CD4-positive, alpha-beta memory T cell (primary cell): ENCODE measurements around the gene RASSF5. TPM values are rescaled to one million over a fixed set of nuclear protein-coding genes. Genes with fewer than 3 reads are reported as not detected.

ENCODE experiments used
- CTCF ChIA-PET: fragments of 350-600 bp; sonication (Branson Sonifier 250); formaldehyde crosslinking; loops from one replicate; lab custom pipeline; 2021; ENCODE audit warnings: inconsistent platforms; ENCODE audit not compliant: partially characterized antibody; lab: Charles Lee
- POLR2A ChIA-PET: fragments of 350-600 bp; sonication (Branson Sonifier 250); formaldehyde crosslinking; loops from one replicate; lab custom pipeline; 2021; ENCODE audit not compliant: partially characterized antibody; lab: Charles Lee
- DNase-seq, 5 donors: peaks; one replicate each; pipeline versions ENCODE4 v3.0.0 to v3.0.0-alpha.2; 2020 to 2022; ENCODE audit warnings: mixed read lengths in 1 of 5
- H3K27ac ChIP-seq: one replicate; pipeline ENCODE4 v1.7.0; 2013; ENCODE audit warnings: low read depth, low read length
- H3K27me3 ChIP-seq: 2 replicates; pipeline ENCODE4 v1.7.0; 2013; ENCODE audit warnings: mild to moderate bottlenecking, low read length, moderate library complexity; ENCODE audit not compliant: insufficient read depth
- H3K36me3 ChIP-seq: 2 replicates; pipeline ENCODE4 v1.7.0; 2013; ENCODE audit warnings: mild to moderate bottlenecking, low read length, moderate library complexity; ENCODE audit not compliant: insufficient read depth
- H3K4me1 ChIP-seq: 2 replicates; pipeline ENCODE4 v1.7.0; 2013; ENCODE audit warnings: mild to moderate bottlenecking, low read length, moderate library complexity; ENCODE audit not compliant: insufficient read depth
- H3K4me3 ChIP-seq, 2 donors: one replicate each; pipeline ENCODE4 v1.7.0; 2013; ENCODE audit warnings: low read length in 2 of 2, mild to moderate bottlenecking in 1 of 2
- H3K9me3 ChIP-seq, 2 donors: one replicate each; pipeline ENCODE4 v1.7.0; 2013; ENCODE audit warnings: low read length in 2 of 2, control low read depth in 1 of 2; ENCODE audit not compliant: control insufficient read depth in 1 of 2
- H3K27ac Mint-ChIP-seq, 7 donors: one replicate each; pipeline ENCODE4 v1.8.0; 2020 to 2021; ENCODE audit warnings: mixed read lengths in 7 of 7, mild to moderate bottlenecking in 6 of 7, inconsistent platforms in 3 of 7, moderate library complexity in 3 of 7
- H3K27me3 Mint-ChIP-seq, 2 donors: one replicate each; pipeline ENCODE4 v1.8.0; 2020 to 2021; ENCODE audit warnings: mixed read lengths in 2 of 2
- H3K36me3 Mint-ChIP-seq, 2 donors: one replicate each; pipeline ENCODE4 v1.8.0; 2020 to 2021; ENCODE audit warnings: mixed read lengths in 2 of 2, inconsistent platforms in 1 of 2, mild to moderate bottlenecking in 1 of 2
- H3K4me1 Mint-ChIP-seq, 4 donors: one replicate each; pipeline ENCODE4 v1.8.0; 2020 to 2021; ENCODE audit warnings: mixed read lengths in 4 of 4, mild to moderate bottlenecking in 1 of 4
- H3K4me3 Mint-ChIP-seq, 8 donors: one replicate each; pipeline ENCODE4 v1.8.0; 2020 to 2021; ENCODE audit warnings: mixed read lengths in 8 of 8, mild to moderate bottlenecking in 7 of 8, moderate library complexity in 6 of 8, inconsistent platforms in 3 of 8
- H3K9me3 Mint-ChIP-seq, 8 donors: one replicate each; pipeline ENCODE4 v1.8.0; 2020 to 2021; ENCODE audit warnings: mixed read lengths in 8 of 8, mild to moderate bottlenecking in 5 of 8, inconsistent platforms in 3 of 8, moderate library complexity in 1 of 8
- intact Hi-C: fragments of 100-400 bp; cut with micrococcal nuclease; formaldehyde crosslinking; loops from one replicate; pipeline ENCODE4 v1.15.1; 2023
- polyA plus RNA-seq, 2 donors: library from polyadenylated mRNA; unstranded; fragments of 300-500 nt; fragmentation: Illumina TruSeq; gene quantifications; one replicate each; pipeline ENCODE4 v1.2.3, GENCODE V29; 2021
- total RNA-seq, 2 experiments: library from RNA; stranded (reverse); gene quantifications; one replicate each; pipeline ENCODE4 v1.2.3, GENCODE V29; 2021

RASSF5 gene
- total and polyA plus RNA-seq, 4 experiments from 2014 or later, result 186 to 298 (median 220) TPM

DNA sequence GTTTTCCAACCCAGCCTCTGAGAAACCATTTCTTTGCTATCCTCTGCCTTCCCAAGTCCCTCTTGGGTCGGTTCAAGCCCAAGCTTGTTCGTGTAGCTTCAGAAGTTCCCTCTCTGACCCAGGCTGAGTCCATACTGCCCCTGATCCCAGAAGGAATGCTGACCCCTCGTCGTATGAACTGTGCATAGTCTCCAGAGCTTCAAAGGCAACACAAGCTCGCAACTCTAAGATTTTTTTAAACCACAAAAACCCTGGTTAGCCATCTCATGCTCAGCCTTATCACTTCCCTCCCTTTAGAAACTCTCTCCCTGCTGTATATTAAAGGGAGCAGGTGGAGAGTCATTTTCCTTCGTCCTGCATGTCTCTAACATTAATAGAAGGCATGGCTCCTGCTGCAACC lies 81.2 kb downstream of the RASSF5 start:
- H3K9me3 ChIP-seq, result no peaks in the 10 kb centered on the region
- H3K4me3 Mint-ChIP-seq, result no peak overlapping the region
- peak overlapping the region; percentile 53 to 94 (median 85) for H3K27ac Mint-ChIP-seq
- no peak overlapping the region for H3K4me3 ChIP-seq
- no peaks in the 10 kb centered on the region for H3K27me3 Mint-ChIP-seq
- peaks cover 48% of the 10 kb centered on the region for H3K4me1 ChIP-seq
- no peaks in the 10 kb centered on the region for H3K9me3 Mint-ChIP-seq
- intact Hi-C loops, result no loop called here
- peaks cover 30 to 67% (median 37%) of the 10 kb centered on the region in 4 donors for H3K4me1 Mint-ChIP-seq
- DNase-seq, result no peak
- no peaks in the 10 kb centered on the region for H3K27me3 ChIP-seq
- peaks cover 81% of the 10 kb centered on the region for H3K36me3 ChIP-seq
- ChIA-PET POLR2A (interaction anchor here (1.1 to 19.2 kb wide), 2 partner anchors 10 to 28 kb away, joined by 5 to 786 read pairs; no protein-coding TSS in a partner anchor), CTCF (interaction anchor here (1.4 to 18.9 kb wide), 5 partner anchors 9 to 99 kb away, joined by 3 to 550 read pairs (median 226); no protein-coding TSS in a partner anchor)
- peak overlapping the region; percentile 23 for H3K27ac ChIP-seq
- H3K36me3 Mint-ChIP-seq, result peaks cover 45 to 89% of the 10 kb centered on the region in 2 donors

DNA sequence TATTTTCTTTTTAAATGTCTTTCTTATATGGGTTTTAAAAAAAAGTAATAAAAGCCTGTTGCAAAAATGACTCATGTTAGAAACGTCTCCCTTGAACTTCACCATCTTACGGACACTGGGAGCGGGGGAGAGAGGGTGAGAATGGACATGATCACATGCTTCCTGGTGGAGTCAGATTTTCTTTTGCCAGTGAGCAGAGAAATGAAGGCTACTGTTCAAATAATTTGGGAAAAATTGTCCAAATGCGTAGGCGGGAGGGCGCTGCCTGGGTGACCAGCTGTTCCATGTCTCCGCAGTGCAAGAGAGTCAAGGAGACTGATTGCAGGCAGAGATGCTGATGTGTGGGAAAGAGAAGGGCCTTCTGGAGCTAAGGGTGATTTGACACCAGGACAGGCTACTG lies 81.9 kb downstream of the RASSF5 start:
- H3K4me1 Mint-ChIP-seq, result peaks cover 27 to 62% (median 32%) of the 10 kb centered on the region in 4 donors
- H3K4me1 ChIP-seq, result peaks cover 40% of the 10 kb centered on the region
- H3K4me3 Mint-ChIP-seq, result peak overlapping the region in 3 of 8 donors; percentile 12 to 39 (median 36)

DNA sequence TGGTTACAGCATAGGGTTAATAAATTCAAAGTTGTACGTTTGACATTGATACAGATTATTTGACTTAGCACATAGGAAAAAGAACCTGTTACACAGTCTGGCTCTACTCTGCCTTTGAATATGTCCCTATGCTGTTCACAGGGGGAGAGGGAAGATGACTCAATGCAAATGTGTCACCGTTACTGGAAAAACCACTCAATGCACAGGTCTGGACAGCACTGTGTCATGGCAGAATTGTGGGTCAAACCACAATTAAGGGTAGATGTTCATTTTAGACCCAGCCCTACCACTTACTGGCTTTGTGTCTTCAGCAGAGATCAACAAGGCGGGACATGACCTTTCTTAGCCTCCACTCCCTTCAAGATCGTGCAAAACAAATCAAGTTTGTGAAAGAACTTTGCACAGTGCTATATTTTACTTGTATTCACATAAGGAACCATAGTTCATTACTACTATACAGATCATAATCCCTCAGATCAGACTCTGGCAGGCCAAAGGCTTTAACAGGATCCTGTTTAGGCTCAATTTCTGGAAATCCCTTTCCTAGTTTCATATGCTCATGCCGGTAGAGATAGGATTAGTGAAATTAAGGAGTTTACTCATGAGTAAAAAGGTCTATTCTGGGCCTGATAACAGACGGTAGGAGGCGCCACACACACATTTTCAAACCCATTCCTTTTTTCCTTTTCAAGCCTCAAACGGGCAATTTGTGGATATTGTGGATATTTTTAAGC lies 82.9 kb downstream of the RASSF5 start:
- H3K36me3 Mint-ChIP-seq, result peaks cover 42 to 85% of the 10 kb centered on the region in 2 donors
- H3K27ac Mint-ChIP-seq, result peak overlapping the region; percentile 73 to 94 (median 87)
- Histone ChIP-seq H3K4me3 (no peak overlapping the region), H3K27me3 (no peaks in the 10 kb centered on the region), H3K27ac (peak overlapping the region; percentile 44), H3K4me1 (peaks cover 35% of the 10 kb centered on the region), H3K9me3 (no peaks in the 10 kb centered on the region), H3K36me3 (peaks cover 79% of the 10 kb centered on the region)
- DNase-seq, result peak; percentile 52 to 87 (median 62)
- ChIA-PET CTCF (interaction anchor here (1.1 to 18.9 kb wide), 10 partner anchors 10 to 111 kb away, joined by 3 to 550 read pairs (median 12); no protein-coding TSS in a partner anchor), POLR2A (interaction anchor here (19.2 kb wide), 1 partner anchor 30 kb away, joined by 786 read pairs; no protein-coding TSS in a partner anchor)
- peak overlapping the region in 6 of 8 donors; percentile 0 to 66 (median 30) for H3K4me3 Mint-ChIP-seq
- no peaks in the 10 kb centered on the region for H3K27me3 Mint-ChIP-seq
- intact Hi-C loops, result loop anchor here (1.0 kb wide), 1 partner anchor 100 kb away; no protein-coding TSS in a partner anchor
- H3K9me3 Mint-ChIP-seq, result no peaks in the 10 kb centered on the region
- H3K4me1 Mint-ChIP-seq, result peaks cover 28 to 57% (median 33%) of the 10 kb centered on the region in 4 donors

More for the DNA sequence above, 81.9 kb downstream of the RASSF5 start:
- H3K9me3 ChIP-seq, result no peaks in the 10 kb centered on the region
- H3K36me3 Mint-ChIP-seq, result peaks cover 45 to 86% of the 10 kb centered on the region in 2 donors
- H3K27me3 ChIP-seq, result no peaks in the 10 kb centered on the region
- peak overlapping the region; percentile 71 to 94 (median 90) for H3K27ac Mint-ChIP-seq
- no peaks in the 10 kb centered on the region for H3K9me3 Mint-ChIP-seq
- no peak for DNase-seq
- H3K4me3 ChIP-seq, result no peak overlapping the region
- intact Hi-C loops, result no loop called here
- POLR2A ChIA-PET, result interaction anchor here (0.9 to 19.2 kb wide), 2 partner anchors 8 to 29 kb away, joined by 3 to 786 read pairs; no protein-coding TSS in a partner anchor
- peak overlapping the region; percentile 44 for H3K27ac ChIP-seq
- CTCF ChIA-PET, result interaction anchor here (1.4 to 18.9 kb wide), 5 partner anchors 10 to 99 kb away, joined by 3 to 550 read pairs (median 226); no protein-coding TSS in a partner anchor
- peaks cover 81% of the 10 kb centered on the region for H3K36me3 ChIP-seq
- no peaks in the 10 kb centered on the region for H3K27me3 Mint-ChIP-seq

DNA sequence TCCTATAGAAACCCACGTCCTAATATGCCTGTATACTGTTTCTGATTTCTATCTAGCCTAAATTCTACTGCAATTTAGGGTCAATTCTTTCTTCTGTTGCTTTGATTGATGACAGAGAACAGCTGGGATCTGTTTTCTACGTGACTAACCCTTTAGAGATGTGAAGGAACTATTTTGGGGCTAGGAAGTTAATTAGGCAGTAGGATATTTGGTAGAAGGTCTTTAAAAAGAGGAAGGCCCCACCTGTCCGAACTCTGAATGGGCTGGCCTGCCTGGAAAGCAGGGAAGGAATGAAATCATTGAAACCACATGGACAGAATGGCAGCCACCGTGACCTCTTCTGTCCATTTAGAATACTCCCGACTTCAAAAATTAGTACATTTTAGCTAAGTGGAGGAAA lies 83.9 kb downstream of the RASSF5 start:
- H3K4me1 ChIP-seq, result peaks cover 35% of the 10 kb centered on the region
- H3K4me3 ChIP-seq, result no peak overlapping the region
- Mint-ChIP-seq H3K36me3 (peaks cover 44 to 87% of the 10 kb centered on the region in 2 donors), H3K4me3 (no peak overlapping the region), H3K9me3 (no peaks in the 10 kb centered on the region), H3K27me3 (no peaks in the 10 kb centered on the region), H3K4me1 (peaks cover 28 to 55% (median 33%) of the 10 kb centered on the region in 4 donors), H3K27ac (peak overlapping the region; percentile 77 to 94 (median 87))
- no peaks in the 10 kb centered on the region for H3K9me3 ChIP-seq
- intact Hi-C loops, result no loop called here
- H3K27me3 ChIP-seq, result no peaks in the 10 kb centered on the region
- peak overlapping the region; percentile 44 for H3K27ac ChIP-seq
- H3K36me3 ChIP-seq, result peaks cover 78% of the 10 kb centered on the region
- DNase-seq, result no peak
- ChIA-PET POLR2A (interaction anchor here (0.9 to 1.4 kb wide), 4 partner anchors 10 to 86 kb away, joined by 3 to 4 read pairs (median 3); no protein-coding TSS in a partner anchor), CTCF (interaction anchor here (0.8 to 3.4 kb wide), 19 partner anchors 8 to 129 kb away, joined by 3 to 37 read pairs (median 4); partner anchors contain the start of gene EIF2D)

DNA sequence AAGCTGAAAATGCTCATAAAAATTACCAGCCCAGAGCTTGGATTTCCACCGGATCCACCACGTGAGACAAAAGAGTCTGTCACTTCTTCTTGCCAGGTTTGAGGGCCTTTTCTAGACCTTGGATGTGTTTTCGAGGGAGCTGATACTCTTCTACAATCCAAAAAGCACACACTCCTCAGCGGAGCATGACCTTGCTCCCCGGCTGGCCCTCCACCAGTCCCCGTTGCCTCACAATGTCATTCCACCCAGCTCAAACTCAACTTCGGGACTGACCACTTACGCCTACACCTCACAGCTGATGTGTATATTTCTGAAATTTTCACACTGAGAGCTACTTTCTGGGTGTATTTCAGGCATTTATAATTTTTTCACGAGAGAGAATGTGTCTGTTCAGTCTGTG lies 84.4 kb downstream of the RASSF5 start:
- Histone ChIP-seq H3K4me1 (peaks cover 35% of the 10 kb centered on the region), H3K27me3 (no peaks in the 10 kb centered on the region), H3K4me3 (no peak overlapping the region), H3K9me3 (no peaks in the 10 kb centered on the region), H3K27ac (no peak overlapping the region), H3K36me3 (peaks cover 75% of the 10 kb centered on the region)
- H3K27ac Mint-ChIP-seq, result peak overlapping the region; percentile 15 to 86 (median 73)
- ChIA-PET CTCF (interaction anchor here (0.8 to 3.4 kb wide), 19 partner anchors 8 to 130 kb away, joined by 3 to 37 read pairs (median 4); partner anchors contain the start of gene EIF2D), POLR2A (interaction anchor here (0.9 to 1.4 kb wide), 4 partner anchors 10 to 86 kb away, joined by 3 to 4 read pairs (median 3); no protein-coding TSS in a partner anchor)
- H3K36me3 Mint-ChIP-seq, result peaks cover 42 to 84% of the 10 kb centered on the region in 2 donors
- no peak for DNase-seq
- peaks cover 28 to 55% (median 33%) of the 10 kb centered on the region in 4 donors for H3K4me1 Mint-ChIP-seq
- no peaks in the 10 kb centered on the region for H3K9me3 Mint-ChIP-seq
- intact Hi-C loops, result no loop called here
- no peaks in the 10 kb centered on the region for H3K27me3 Mint-ChIP-seq
- no peak overlapping the region for H3K4me3 Mint-ChIP-seq

DNA sequence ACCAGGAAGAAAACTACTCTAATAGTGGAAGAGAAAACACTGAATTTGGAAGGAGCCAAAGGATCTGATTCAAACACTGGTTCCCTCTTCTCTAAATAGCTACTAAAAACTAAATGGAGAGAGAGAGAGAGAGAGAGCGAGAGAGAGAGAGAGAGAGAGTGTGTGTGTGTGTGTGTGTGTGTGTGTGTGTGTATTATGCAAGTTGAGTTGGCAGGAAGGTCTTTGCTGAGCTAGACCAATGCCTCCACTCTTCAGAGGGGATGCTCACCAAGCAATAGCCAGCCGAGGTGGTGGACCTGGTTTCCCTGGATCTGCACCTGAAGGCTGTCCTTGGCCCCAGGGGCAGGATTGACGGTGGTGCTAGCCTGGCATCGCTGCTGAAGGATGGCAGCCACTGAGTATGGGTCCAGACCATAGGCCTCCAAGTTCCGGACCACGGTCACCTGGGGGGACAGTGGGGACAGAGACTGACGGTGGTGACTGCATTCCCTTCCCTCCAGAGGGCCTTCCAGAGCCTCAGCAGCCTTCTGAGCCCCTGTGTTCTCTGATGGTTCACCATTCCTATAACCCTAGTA lies 86.1 kb downstream of the RASSF5 start:
- POLR2A ChIA-PET, result interaction anchor here (0.9 to 1.3 kb wide), 4 partner anchors 18 to 123 kb away, joined by 3 read pairs; partner anchors contain the start of genes DYRK3, EIF2D and IKBKE
- Mint-ChIP-seq H3K27ac (peak overlapping the region in 6 of 7 donors; percentile 6 to 89 (median 64)), H3K4me1 (peaks cover 26 to 40% (median 27%) of the 10 kb centered on the region in 4 donors), H3K27me3 (no peaks in the 10 kb centered on the region), H3K36me3 (peaks cover 44 to 78% of the 10 kb centered on the region in 2 donors), H3K4me3 (no peak overlapping the region), H3K9me3 (no peaks in the 10 kb centered on the region)
- DNase-seq, result no peak
- Histone ChIP-seq H3K36me3 (peaks cover 66% of the 10 kb centered on the region), H3K4me1 (peaks cover 30% of the 10 kb centered on the region), H3K27ac (no peak overlapping the region), H3K27me3 (no peaks in the 10 kb centered on the region), H3K9me3 (no peaks in the 10 kb centered on the region), H3K4me3 (no peak overlapping the region)
- CTCF ChIA-PET, result interaction anchor here (1.6 to 3.4 kb wide), 3 partner anchors 9 to 49 kb away, joined by 6 to 37 read pairs (median 9); no protein-coding TSS in a partner anchor
- intact Hi-C loops, result no loop called here
